ENCODE results near the gene CNBD2. TPM values are rescaled to one million over a fixed set of nuclear protein-coding genes. Genes with fewer than 3 reads are reported as not detected.

CNBD2 gene
- total and polyA plus RNA-seq, 2 donors (not counting 1 experiment from before 2014, with no cell fraction given): 8.5 to 19.2 TPM

DNA sequence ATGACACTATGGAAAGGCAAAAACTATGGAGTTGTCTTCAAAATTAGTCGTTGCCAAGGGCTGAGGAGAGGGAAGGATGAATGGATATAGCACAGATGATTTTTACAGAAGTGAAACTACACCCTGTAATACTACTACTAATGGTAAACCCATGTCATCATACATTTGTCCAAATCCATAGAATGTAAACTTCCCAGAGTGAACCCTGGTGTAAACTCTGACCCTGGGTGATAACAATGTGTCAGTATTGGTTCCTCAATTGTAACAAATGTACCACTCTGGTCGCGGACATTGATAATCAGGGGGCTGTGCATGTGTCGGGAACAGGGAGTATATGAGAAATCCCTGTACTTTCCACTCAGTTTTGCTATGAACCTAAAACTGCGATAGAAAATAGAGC lies 72.2 kb downstream of the CNBD2 start:
- TF ChIP-seq EZH2 (IDR thresholded peaks at IDR 0.05; ENCODE audit: borderline replicate concordance, insufficient read depth, low read depth, low read length, poor library complexity, severe bottlenecking) (no peak), CTCF (IDR thresholded peaks at IDR 0.05) (no peak)

GRCh38 chr20:36043441-36043840 lies 75.1 kb downstream of the CNBD2 start:
- no peak overlapping the region for H3K4me2 ChIP-seq (replicated peaks; ENCODE audit: low read depth, low read length, poor library complexity, severe bottlenecking)
- no peak for TF ChIP-seq CTCF (IDR thresholded peaks at IDR 0.05)
- peaks cover 0 to under 1% of the 10 kb centered on the region in 2 donors for H3K4me1 ChIP-seq (ENCODE audit: control insufficient read depth in 2 of 2, insufficient read depth in 2 of 2, low read length in 2 of 2)
- WGBS (ENCODE audit: insufficient coverage): 93% methylated on average over 1 of the region's 3 CpGs
- H3K4me3 ChIP-seq (ENCODE audit: control extremely low read depth in 1 of 5, extremely low read depth in 1 of 5, insufficient read depth in 1 of 5, low read depth in 2 of 5, low read length in 4 of 5): no peak overlapping the region
- Mint-ChIP-seq H3K4me3 (no peak overlapping the region), H3K27me3 (no peaks in the 10 kb centered on the region), H3K27ac (no peak overlapping the region), H3K4me1 (peaks cover 19% of the 10 kb centered on the region), H3K9me3 (ENCODE audit: insufficient read depth) (no peaks in the 10 kb centered on the region)
- H3K79me2 ChIP-seq (ENCODE audit: control insufficient read depth, insufficient read depth, low read length): peaks cover 5% of the 10 kb centered on the region
- POLR2A ChIA-PET: interaction anchor here (0.6 to 0.7 kb wide), 2 partner anchors 8 to 803 kb away, joined by 5 to 6 read pairs; no protein-coding TSS in a partner anchor
- no peak overlapping the region for H3K9ac ChIP-seq (ENCODE audit: low read length)
- peaks cover 14% of the 10 kb centered on the region for H4K20me1 ChIP-seq (ENCODE audit: control insufficient read depth, insufficient read depth, low read length, poor library complexity, severe bottlenecking)
- ATAC-seq (ENCODE audit: low read depth): no peak
- H3K27ac ChIP-seq (ENCODE audit: low read length in 2 of 2): no peak overlapping the region
- DNase-seq: no peak
- H2AFZ ChIP-seq (ENCODE audit: insufficient read depth, low read depth, low read length, poor library complexity, severe bottlenecking): no peak overlapping the region
- no peaks in the 10 kb centered on the region for H3K27me3 ChIP-seq (replicated peaks in 1 of 4; ENCODE audit: control extremely low read depth in 1 of 4, control insufficient read depth in 3 of 4, insufficient read depth in 4 of 4, low read length in 3 of 4)
- peaks cover 1 to 8% of the 10 kb centered on the region in 2 experiments for H3K36me3 ChIP-seq (replicated peaks in 1 of 2; ENCODE audit: control extremely low read depth in 1 of 2, control insufficient read depth in 1 of 2, extremely low read depth in 1 of 2, insufficient read depth in 2 of 2, low read length in 1 of 2)
- CTCF ChIA-PET: interaction anchor here (0.6 to 0.8 kb wide), 3 partner anchors 95 to 1097 kb away, joined by 3 read pairs; no protein-coding TSS in a partner anchor
- no peaks in the 10 kb centered on the region for H3K9me3 ChIP-seq (ENCODE audit: control extremely low read depth in 1 of 3, control insufficient read depth in 2 of 3, insufficient read depth in 1 of 3, low read length in 2 of 3)
- intact Hi-C loops (cut with micrococcal nuclease): no loop called here

More for the DNA sequence above, 72.2 kb downstream of the CNBD2 start:
- no peaks in the 10 kb centered on the region for H3K9me3 Mint-ChIP-seq (ENCODE audit: insufficient read depth)
- peaks cover 1 to 8% of the 10 kb centered on the region in 2 experiments for H3K36me3 ChIP-seq (replicated peaks in 1 of 2; ENCODE audit: control extremely low read depth in 1 of 2, control insufficient read depth in 1 of 2, extremely low read depth in 1 of 2, insufficient read depth in 2 of 2, low read length in 1 of 2)
- H3K4me2 ChIP-seq (replicated peaks; ENCODE audit: low read depth, low read length, poor library complexity, severe bottlenecking): no peak overlapping the region
- no peak overlapping the region for H3K4me3 Mint-ChIP-seq
- H3K9me3 ChIP-seq (ENCODE audit: control extremely low read depth in 1 of 3, control insufficient read depth in 2 of 3, insufficient read depth in 1 of 3, low read length in 2 of 3): no peaks in the 10 kb centered on the region
- ChIA-PET POLR2A (no interaction called here), CTCF (interaction anchor here (1.4 to 3.4 kb wide), 2 partner anchors 48 to 97 kb away, joined by 4 to 12 read pairs; no protein-coding TSS in a partner anchor)
- H3K27ac Mint-ChIP-seq: no peak overlapping the region
- no peak overlapping the region for H3K27ac ChIP-seq (ENCODE audit: low read length in 2 of 2)
- no peak overlapping the region for H3K4me3 ChIP-seq (ENCODE audit: control extremely low read depth in 1 of 5, extremely low read depth in 1 of 5, insufficient read depth in 1 of 5, low read depth in 2 of 5, low read length in 4 of 5)
- no peaks in the 10 kb centered on the region for H3K79me2 ChIP-seq (ENCODE audit: control insufficient read depth, insufficient read depth, low read length)
- H2AFZ ChIP-seq (ENCODE audit: insufficient read depth, low read depth, low read length, poor library complexity, severe bottlenecking): no peak overlapping the region
- H3K4me1 Mint-ChIP-seq: peaks cover 3% of the 10 kb centered on the region
- H3K4me1 ChIP-seq (ENCODE audit: control insufficient read depth in 2 of 2, insufficient read depth in 2 of 2, low read length in 2 of 2): no peaks in the 10 kb centered on the region
- 100% methylated on average over 1 of the region's 5 CpGs for WGBS (ENCODE audit: insufficient coverage)
- no peak overlapping the region for H3K9ac ChIP-seq (ENCODE audit: low read length)
- H3K27me3 Mint-ChIP-seq: no peaks in the 10 kb centered on the region
- no peaks in the 10 kb centered on the region for H3K27me3 ChIP-seq (replicated peaks in 1 of 4; ENCODE audit: control extremely low read depth in 1 of 4, control insufficient read depth in 3 of 4, insufficient read depth in 4 of 4, low read length in 3 of 4)
- DNase-seq (no peak), ATAC-seq (ENCODE audit: low read depth) (no peak)
- intact Hi-C loops (cut with micrococcal nuclease): no loop called here
- H4K20me1 ChIP-seq (ENCODE audit: control insufficient read depth, insufficient read depth, low read length, poor library complexity, severe bottlenecking): peaks cover 5% of the 10 kb centered on the region

Measured in B cell (primary cell).